ENCODE measurements around the gene IQGAP2. TPM values are rescaled to one million over a fixed set of nuclear protein-coding genes. Genes with fewer than 3 reads are reported as not detected.
"Not testable (repeated sequence)": the region's sequence is repeated elsewhere in the genome, so short reads cannot be mapped to it uniquely, and the experiment has no call there.

IQGAP2 gene
- total and polyA plus RNA-seq, 2 of the 8 experiments (the other 6 are each of a cell fraction or from before 2014, with no cell fraction given), result 19.7 to 66.0 TPM

DNA sequence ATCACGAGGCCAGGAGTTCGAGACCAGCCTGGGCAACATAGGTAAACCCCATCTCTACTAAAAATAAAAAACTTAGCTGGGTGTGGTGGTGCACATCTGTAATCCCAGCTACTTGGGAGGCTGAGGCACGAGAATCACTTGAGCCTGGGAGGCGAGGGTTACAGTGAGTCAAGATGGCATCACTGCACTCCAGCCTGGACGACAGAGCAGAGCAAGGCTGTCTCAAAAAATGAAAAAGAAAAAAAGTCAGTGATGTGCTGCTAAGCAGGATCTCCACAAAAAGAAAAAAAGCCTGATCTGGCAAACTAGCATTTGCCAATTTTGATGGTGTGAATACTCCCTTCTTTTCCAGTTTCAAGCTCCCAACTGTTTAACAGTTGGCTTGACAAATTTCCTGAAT lies 334.8 kb downstream of the IQGAP2 start (continued):
- TF ChIP-seq, protein P1, sequence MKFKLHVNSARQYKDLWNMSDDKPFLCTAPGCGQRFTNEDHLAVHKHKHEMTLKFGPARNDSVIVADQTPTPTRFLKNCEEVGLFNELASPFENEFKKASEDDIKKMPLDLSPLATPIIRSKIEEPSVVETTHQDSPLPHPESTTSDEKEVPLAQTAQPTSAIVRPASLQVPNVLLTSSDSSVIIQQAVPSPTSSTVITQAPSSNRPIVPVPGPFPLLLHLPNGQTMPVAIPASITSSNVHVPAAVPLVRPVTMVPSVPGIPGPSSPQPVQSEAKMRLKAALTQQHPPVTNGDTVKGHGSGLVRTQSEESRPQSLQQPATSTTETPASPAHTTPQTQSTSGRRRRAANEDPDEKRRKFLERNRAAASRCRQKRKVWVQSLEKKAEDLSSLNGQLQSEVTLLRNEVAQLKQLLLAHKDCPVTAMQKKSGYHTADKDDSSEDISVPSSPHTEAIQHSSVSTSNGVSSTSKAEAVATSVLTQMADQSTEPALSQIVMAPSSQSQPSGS (IDR thresholded peaks at IDR 0.05; ENCODE audit: low read length), result no peak
- TF ChIP-seq CBX5 (IDR thresholded peaks at IDR 0.05; ENCODE audit: low read depth, low read length), result no peak
- no peak for TF ChIP-seq JUND (IDR thresholded peaks at IDR 0.05; ENCODE audit: low read length)
- no peak for TF ChIP-seq RAD21 (IDR thresholded peaks at IDR 0.05 in 1 of 2, conservative IDR thresholded peaks at IDR 0.05 in 1 of 2; ENCODE audit: low read depth in 2 of 2, low read length in 2 of 2)

DNA sequence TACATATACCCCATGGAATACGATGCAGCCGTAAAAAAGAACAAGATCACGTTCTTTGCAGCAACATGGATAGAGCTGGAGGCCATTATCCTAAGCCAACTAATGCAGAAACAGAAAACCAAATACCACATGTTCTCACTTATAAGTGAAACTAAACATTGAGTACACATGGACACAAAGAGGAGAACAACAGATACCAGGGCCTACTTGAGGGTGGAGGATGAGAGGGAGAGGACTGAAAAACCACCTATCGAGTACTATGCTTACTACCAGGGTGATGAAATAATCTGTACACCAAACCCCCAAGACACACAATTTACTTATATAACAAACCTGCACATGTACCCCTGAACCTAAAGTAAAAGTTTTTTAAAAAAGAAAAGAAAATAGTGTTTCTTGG lies 338.4 kb downstream of the IQGAP2 start:
- CTCF ChIA-PET (ENCODE audit: partially characterized antibody), result interaction anchor here (0.8 to 2.9 kb wide), 3 partner anchors 10 to 119 kb away, joined by 3 to 13 read pairs (median 3); partner anchors contain the start of gene F2RL2
- H3K9me3 ChIP-seq (ENCODE audit: insufficient read depth in 2 of 2, low read depth in 1 of 2, low read length in 1 of 2); H3K27ac ChIP-seq (ENCODE audit: low read depth, low read length); H3K4ac ChIP-seq (replicated peaks; ENCODE audit: insufficient read length, low read depth, low read length); H2BK120ac ChIP-seq (replicated peaks; ENCODE audit: low read depth, low read length); H3K18ac ChIP-seq (ENCODE audit: extremely low read depth, low read length); H4K20me1 ChIP-seq (replicated peaks in 1 of 2; ENCODE audit: control insufficient read depth in 1 of 2, insufficient read depth in 2 of 2, low read length in 2 of 2); H3K36me3 ChIP-seq (ENCODE audit: control insufficient read depth in 2 of 4, insufficient read depth in 4 of 4, low read length in 3 of 4); H3K79me2 ChIP-seq (ENCODE audit: control insufficient read depth in 1 of 2, insufficient read depth in 2 of 2, low read length in 2 of 2); H3K4me1 ChIP-seq (replicated peaks in 1 of 4; ENCODE audit: control insufficient read depth in 3 of 4, insufficient read depth in 4 of 4, low read length in 3 of 4); POLR2A ChIA-PET (ENCODE audit: partially characterized antibody); H3K9ac ChIP-seq (replicated peaks in 1 of 4; ENCODE audit: extremely low read depth in 1 of 4, low read depth in 3 of 4, low read length in 3 of 4); H2BK5ac ChIP-seq (ENCODE audit: low read depth, low read length); H3K23ac ChIP-seq (ENCODE audit: insufficient read length); H2BK12ac ChIP-seq (ENCODE audit: low read depth, low read length); DNase-seq (ENCODE audit: low read depth in 1 of 2, low spot score in 2 of 2); H4K5ac ChIP-seq (ENCODE audit: insufficient read length, low read depth, low read length); H2BK15ac ChIP-seq (ENCODE audit: low read length); H3K79me1 ChIP-seq (ENCODE audit: low read depth, low read length); H3K27me3 ChIP-seq (replicated peaks in 1 of 4; ENCODE audit: control insufficient read depth in 3 of 4, extremely low read depth in 1 of 4, insufficient read depth in 3 of 4, low read length in 3 of 4); H2AFZ ChIP-seq (ENCODE audit: low read length); H4K8ac ChIP-seq (ENCODE audit: extremely low read depth, insufficient read depth, low read length); H3K56ac ChIP-seq (replicated peaks; ENCODE audit: insufficient read length, low read depth, low read length); H3K4me2 ChIP-seq (ENCODE audit: insufficient read depth in 1 of 2, low read depth in 2 of 2, low read length in 2 of 2); H3K23me2 ChIP-seq (ENCODE audit: low read depth, low read length); H3K14ac ChIP-seq (ENCODE audit: insufficient read length); H4K91ac ChIP-seq (replicated peaks; ENCODE audit: insufficient read length, low read length); H2BK20ac ChIP-seq (ENCODE audit: low read length); H3K4me3 ChIP-seq (ENCODE audit: extremely low read depth in 1 of 4, insufficient read depth in 2 of 4, low read depth in 3 of 4, low read length in 4 of 4); FAIRE-seq; H2AK5ac ChIP-seq (ENCODE audit: low read depth, low read length): not testable (repeated sequence)
- 94% methylated on average over 4 of the region's 4 CpGs; no CpG with 5 or more reads in 1 of the 2 experiments for WGBS, 2 experiments (ENCODE audit: extremely low coverage in 1 of 2, insufficient coverage in 1 of 2, insufficient read length in 1 of 2, insufficient replicate concordance in 2 of 2, low coverage in 1 of 2, low lambda C conversion rate in 2 of 2, missing lambda C conversion rate in 1 of 2)

All from H1 (cell line).